ENCODE data around the gene VAV2. TPM values are rescaled to one million over a fixed set of nuclear protein-coding genes. Genes with fewer than 3 reads are reported as not detected.

VAV2 gene
- total RNA-seq, 6 experiments from 2014 or later = 17.6 to 24.5 (median 21.7) TPM

DNA sequence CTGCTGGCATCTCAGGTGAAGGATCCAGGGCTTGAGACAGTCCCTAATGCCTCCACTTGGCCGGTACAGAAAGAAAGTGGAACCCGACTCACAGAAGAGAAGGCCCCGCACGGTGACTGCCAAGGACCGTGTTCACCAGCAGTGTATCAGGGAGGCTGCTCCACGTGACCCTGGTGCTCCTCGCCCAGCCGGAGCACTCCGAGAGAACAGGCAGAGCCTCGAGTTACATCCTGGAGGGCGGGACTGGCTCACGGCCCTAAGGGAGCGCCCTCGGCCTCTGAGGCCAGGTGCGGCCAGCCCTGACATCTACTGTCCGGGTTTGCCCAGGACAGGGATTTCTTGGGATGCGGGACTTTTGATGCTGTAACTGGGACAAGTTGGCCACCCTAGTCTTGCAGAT lies 149.9 kb downstream of the VAV2 start:
- Mint-ChIP-seq H3K27me3 (ENCODE audit: insufficient read depth) (peaks cover 7% of the 10 kb centered on the region), H3K4me3 (no peak overlapping the region), H3K4me1 (ENCODE audit: low read depth) (no peaks in the 10 kb centered on the region), H3K9me3 (no peaks in the 10 kb centered on the region), H3K36me3 (ENCODE audit: low read depth) (no peaks in the 10 kb centered on the region), H3K27ac (no peak overlapping the region)
- no peak for DNase-seq
- TF ChIP-seq, protein P1, sequence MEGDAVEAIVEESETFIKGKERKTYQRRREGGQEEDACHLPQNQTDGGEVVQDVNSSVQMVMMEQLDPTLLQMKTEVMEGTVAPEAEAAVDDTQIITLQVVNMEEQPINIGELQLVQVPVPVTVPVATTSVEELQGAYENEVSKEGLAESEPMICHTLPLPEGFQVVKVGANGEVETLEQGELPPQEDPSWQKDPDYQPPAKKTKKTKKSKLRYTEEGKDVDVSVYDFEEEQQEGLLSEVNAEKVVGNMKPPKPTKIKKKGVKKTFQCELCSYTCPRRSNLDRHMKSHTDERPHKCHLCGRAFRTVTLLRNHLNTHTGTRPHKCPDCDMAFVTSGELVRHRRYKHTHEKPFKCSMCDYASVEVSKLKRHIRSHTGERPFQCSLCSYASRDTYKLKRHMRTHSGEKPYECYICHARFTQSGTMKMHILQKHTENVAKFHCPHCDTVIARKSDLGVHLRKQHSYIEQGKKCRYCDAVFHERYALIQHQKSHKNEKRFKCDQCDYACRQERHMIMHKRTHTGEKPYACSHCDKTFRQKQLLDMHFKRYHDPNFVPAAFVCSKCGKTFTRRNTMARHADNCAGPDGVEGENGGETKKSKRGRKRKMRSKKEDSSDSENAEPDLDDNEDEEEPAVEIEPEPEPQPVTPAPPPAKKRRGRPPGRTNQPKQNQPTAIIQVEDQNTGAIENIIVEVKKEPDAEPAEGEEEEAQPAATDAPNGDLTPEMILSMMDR (IDR thresholded peaks at IDR 0.05) = no peak

DNA sequence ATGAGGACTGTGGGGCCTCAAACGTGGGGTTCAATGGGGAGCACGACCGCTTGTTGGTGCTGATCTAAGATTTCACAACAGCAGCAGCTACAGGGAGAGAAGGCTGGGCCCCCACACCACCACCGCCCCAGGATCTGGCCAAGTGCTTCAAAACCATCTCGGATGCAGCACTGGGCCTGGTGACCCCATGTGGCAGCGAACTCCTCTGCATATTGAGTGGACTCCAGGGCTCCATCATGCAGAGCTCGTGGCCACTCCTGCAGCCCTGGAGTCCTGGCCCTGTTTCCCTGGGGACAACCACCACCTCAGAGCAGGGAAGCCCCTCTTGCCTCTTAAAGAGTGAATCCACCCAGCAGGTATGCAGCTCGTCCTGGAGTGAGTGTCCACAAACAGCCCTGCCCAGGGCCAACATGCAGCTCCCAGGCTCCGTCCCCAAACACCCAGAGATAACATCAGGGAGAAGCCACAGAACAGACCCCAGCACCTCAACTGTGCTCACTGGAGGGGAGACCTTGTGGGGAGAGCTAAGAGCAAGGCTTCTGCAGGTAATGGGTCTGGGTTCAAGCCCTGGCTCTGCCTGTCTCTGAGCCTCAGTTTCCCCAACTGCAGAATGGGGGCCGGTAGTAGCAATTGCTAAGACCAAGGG lies 150.8 kb downstream of the VAV2 start:
- peaks cover 7% of the 10 kb centered on the region for H3K27me3 Mint-ChIP-seq (ENCODE audit: insufficient read depth)
- no peak overlapping the region for H3K4me3 Mint-ChIP-seq
- TF ChIP-seq, protein P1 (IDR thresholded peaks at IDR 0.05) = no peak
- H3K4me1 Mint-ChIP-seq (ENCODE audit: low read depth) = no peaks in the 10 kb centered on the region
- no peak overlapping the region for H3K27ac Mint-ChIP-seq
- no peaks in the 10 kb centered on the region for H3K36me3 Mint-ChIP-seq (ENCODE audit: low read depth)
- H3K9me3 Mint-ChIP-seq = no peaks in the 10 kb centered on the region
- no peak for DNase-seq

DNA sequence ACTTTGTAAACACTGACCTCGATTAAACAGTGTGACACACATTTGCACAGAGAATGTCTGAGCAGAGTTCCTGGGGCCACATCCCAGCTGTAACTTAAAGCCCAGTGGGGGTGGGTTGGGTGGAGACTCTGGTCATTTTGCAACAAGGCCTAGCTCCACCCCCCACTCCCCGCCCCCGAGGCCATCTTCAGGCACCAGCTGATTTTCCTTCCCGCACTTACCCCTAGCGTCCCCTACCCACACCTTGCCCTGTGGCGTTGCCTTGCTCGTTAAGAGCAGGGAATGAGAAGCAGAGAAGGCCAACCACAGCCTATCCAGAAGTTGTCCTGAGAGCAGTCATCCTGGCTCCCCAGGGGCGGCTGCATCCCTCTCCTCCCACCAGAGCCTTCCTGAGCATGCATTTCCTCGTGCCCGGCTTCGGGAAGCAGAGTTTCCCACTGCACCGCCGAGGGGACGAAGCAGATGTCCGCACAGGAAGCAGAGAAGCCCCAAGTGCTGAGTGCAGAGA lies 152.2 kb downstream of the VAV2 start:
- Mint-ChIP-seq H3K4me1 (ENCODE audit: low read depth) (no peaks in the 10 kb centered on the region), H3K9me3 (no peaks in the 10 kb centered on the region), H3K36me3 (ENCODE audit: low read depth) (no peaks in the 10 kb centered on the region), H3K27ac (no peak overlapping the region), H3K27me3 (ENCODE audit: insufficient read depth) (peaks cover 7% of the 10 kb centered on the region), H3K4me3 (no peak overlapping the region)
- TF ChIP-seq, protein P1 (IDR thresholded peaks at IDR 0.05) = no peak
- DNase-seq = peak; percentile 4

DNA sequence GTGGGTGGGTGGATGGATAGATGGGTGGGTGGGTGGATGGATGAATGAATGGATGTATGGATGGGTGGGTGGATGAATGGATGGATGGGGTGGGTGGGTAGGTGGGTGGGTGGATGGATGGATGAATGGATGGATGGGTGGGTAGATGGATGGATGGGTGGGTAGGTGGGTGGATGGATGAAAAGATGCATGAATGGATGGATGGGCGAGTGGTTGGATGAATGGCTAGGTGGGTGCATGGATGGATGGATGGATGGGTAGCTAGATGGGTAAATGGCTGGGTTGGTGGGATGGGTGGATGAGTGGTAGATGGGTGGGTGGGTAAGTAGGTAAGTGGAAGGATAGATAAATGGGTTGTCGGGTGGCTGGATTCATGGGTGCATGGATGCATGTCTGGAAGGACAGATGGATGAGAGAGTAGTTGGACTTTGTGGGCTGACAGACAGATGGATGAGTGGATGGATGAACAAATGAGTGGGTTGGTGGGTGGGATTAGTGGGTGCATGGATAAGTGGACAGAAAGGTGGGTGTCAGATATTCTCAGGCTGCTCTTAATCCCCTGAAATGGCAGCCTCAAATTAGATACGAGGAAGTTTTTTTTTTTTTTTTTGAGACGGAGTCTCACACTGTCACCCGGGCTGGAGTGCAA lies 153.1 kb downstream of the VAV2 start:
- Mint-ChIP-seq H3K27me3 (ENCODE audit: insufficient read depth) (peaks cover 7% of the 10 kb centered on the region; the same call in 1 of the 2 replicates), H3K27ac (no peak overlapping the region), H3K36me3 (ENCODE audit: low read depth) (no peaks in the 10 kb centered on the region), H3K9me3 (no peaks in the 10 kb centered on the region), H3K4me3 (no peak overlapping the region), H3K4me1 (ENCODE audit: low read depth) (no peaks in the 10 kb centered on the region)
- DNase-seq = no peak
- TF ChIP-seq, protein P1 (IDR thresholded peaks at IDR 0.05) = no peak

DNA sequence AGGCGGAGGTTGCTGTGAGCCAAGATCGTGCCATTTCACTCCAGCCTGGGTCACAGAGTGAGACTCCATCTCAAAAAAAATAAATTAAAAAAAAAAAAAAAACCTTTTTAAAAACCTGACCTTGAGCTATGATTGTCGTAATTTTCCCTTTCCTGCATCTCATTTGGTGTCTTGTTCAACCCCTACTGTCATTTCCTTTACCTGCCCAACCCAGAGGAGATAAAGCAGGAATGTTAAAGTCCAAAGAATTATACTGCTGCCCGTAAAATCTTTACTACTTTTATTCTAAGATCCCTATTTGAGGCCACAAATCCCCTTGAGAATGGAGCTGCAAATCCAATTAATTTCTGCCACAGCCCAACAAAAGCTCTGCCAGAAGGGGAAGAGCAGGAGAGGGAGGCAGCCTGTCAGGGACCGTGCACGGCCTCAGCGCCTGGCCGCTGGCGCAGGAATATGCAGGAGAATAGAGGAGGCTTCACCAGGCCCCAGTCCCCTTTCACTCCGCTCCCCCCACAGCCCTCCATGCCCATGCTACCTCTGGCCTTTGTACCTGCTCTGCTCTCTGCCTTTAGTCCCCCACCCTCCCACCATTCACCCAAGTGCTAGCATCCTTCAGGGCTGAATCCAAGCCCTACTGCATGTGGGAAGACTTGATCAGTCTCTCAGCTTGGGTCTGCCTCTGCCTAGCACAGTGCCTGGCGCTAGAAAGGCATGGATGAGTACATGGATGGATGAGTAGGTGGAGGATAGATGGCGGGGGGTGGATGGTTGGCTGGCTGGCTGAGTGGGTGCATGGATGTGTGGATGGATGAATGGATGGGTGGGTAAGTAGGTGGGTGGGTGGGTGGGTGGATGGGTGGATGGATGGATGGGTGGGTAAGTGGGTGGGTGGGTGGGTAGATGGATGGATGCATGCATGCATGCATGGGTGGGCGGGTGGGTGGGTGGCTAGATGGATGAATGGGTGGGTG lies 154.2 kb downstream of the VAV2 start:
- no peak overlapping the region for H3K27ac Mint-ChIP-seq
- no peak for DNase-seq
- no peaks in the 10 kb centered on the region for H3K4me1 Mint-ChIP-seq (ENCODE audit: low read depth)
- TF ChIP-seq, protein P1 (IDR thresholded peaks at IDR 0.05) = no peak
- H3K4me3 Mint-ChIP-seq = no peak overlapping the region
- H3K9me3 Mint-ChIP-seq = no peaks in the 10 kb centered on the region
- no peaks in the 10 kb centered on the region for H3K36me3 Mint-ChIP-seq (ENCODE audit: low read depth)
- peaks cover 7% of the 10 kb centered on the region; the same call in 1 of the 2 replicates for H3K27me3 Mint-ChIP-seq (ENCODE audit: insufficient read depth)
